Effector memory CD4-positive, alpha-beta T cell (primary cell): ENCODE results near the gene SREK1.
A peak's percentile ranks its signal among the peaks of the same experiment; 100 is the strongest.

Source experiments
- DNase-seq, 3 donors: peaks; one replicate each; pipeline ENCODE4 v3.0.0-alpha.2; 2020
- H3K27ac ChIP-seq: 2 replicates; pipeline ENCODE4 v1.7.0; 2013; ENCODE audit warnings: mild to moderate bottlenecking, low read length, moderate library complexity; ENCODE audit not compliant: insufficient read depth, poor library complexity, severe bottlenecking
- H3K27me3 ChIP-seq: replicated peaks from 2 replicates; pipeline ENCODE4 v1.7.0; 2013; ENCODE audit warnings: mild to moderate bottlenecking, low read length; ENCODE audit not compliant: insufficient read depth, control insufficient read depth, poor library complexity, severe bottlenecking
- H3K36me3 ChIP-seq: 2 replicates; pipeline ENCODE4 v1.7.0; 2013; ENCODE audit warnings: mild to moderate bottlenecking, low read length, moderate library complexity; ENCODE audit not compliant: control insufficient read depth, insufficient read depth
- H3K4me1 ChIP-seq: 2 replicates; pipeline ENCODE4 v1.7.0; 2013; ENCODE audit warnings: low read length, mild to moderate bottlenecking; ENCODE audit not compliant: control insufficient read depth, insufficient read depth, poor library complexity, severe bottlenecking
- H3K4me3 ChIP-seq: 2 replicates; pipeline ENCODE4 v1.7.0; 2013; ENCODE audit warnings: low read length, low read depth, mild to moderate bottlenecking; ENCODE audit not compliant: insufficient read depth, poor library complexity, severe bottlenecking
- H3K9me3 ChIP-seq: 2 replicates; pipeline ENCODE4 v1.7.0; 2013; ENCODE audit warnings: mild to moderate bottlenecking, low read length, moderate library complexity; ENCODE audit not compliant: control insufficient read depth

Gene SREK1

GRCh38 chr5:66138637-66139317 is 5.3 kb upstream of the SREK1 start:
- no peak overlapping the region for H3K4me3 ChIP-seq
- H3K36me3 ChIP-seq, result no peaks in the 10 kb centered on the region
- no peak for DNase-seq
- no peaks in the 10 kb centered on the region for H3K9me3 ChIP-seq
- H3K27me3 ChIP-seq, result no peaks in the 10 kb centered on the region
- no peak overlapping the region for H3K27ac ChIP-seq
- H3K4me1 ChIP-seq, result peaks cover 7% of the 10 kb centered on the region

- DNase-seq, result no peak
Measured at GRCh38 chr5:66139318-66139712, 4.8 kb upstream of the SREK1 start.

GRCh38 chr5:66142417-66142816 is 1.7 kb upstream of the SREK1 start:
- peaks cover 3% of the 10 kb centered on the region for H3K36me3 ChIP-seq
- H3K27ac ChIP-seq, result no peak overlapping the region
- DNase-seq, result no peak

More at GRCh38 chr5:66139318-66139712, 4.8 kb upstream of the SREK1 start:
- no peaks in the 10 kb centered on the region for H3K27me3 ChIP-seq
- no peak overlapping the region for H3K27ac ChIP-seq
- H3K36me3 ChIP-seq, result peaks cover 2% of the 10 kb centered on the region
- H3K9me3 ChIP-seq, result no peaks in the 10 kb centered on the region
- no peak overlapping the region for H3K4me3 ChIP-seq
- peaks cover 8% of the 10 kb centered on the region for H3K4me1 ChIP-seq

GRCh38 chr5:66143473-66144073 is 527 bp upstream of the SREK1 start:
- Histone ChIP-seq H3K27me3 (no peaks in the 10 kb centered on the region), H3K4me1 (peaks cover 19% of the 10 kb centered on the region), H3K27ac (peak overlapping the region; percentile 99), H3K36me3 (peaks cover 3% of the 10 kb centered on the region), H3K9me3 (no peaks in the 10 kb centered on the region), H3K4me3 (peak overlapping the region; percentile 92)
- no peak for DNase-seq

More at GRCh38 chr5:66142417-66142816, 1.7 kb upstream of the SREK1 start:
- no peaks in the 10 kb centered on the region for H3K27me3 ChIP-seq
- no peak overlapping the region for H3K4me3 ChIP-seq
- no peaks in the 10 kb centered on the region for H3K9me3 ChIP-seq
- H3K4me1 ChIP-seq, result peaks cover 19% of the 10 kb centered on the region

- H3K27me3 ChIP-seq, result no peaks in the 10 kb centered on the region
- H3K4me3 ChIP-seq, result peak overlapping the region; percentile 92
- peaks cover 19% of the 10 kb centered on the region for H3K4me1 ChIP-seq
- no peaks in the 10 kb centered on the region for H3K9me3 ChIP-seq
- peak overlapping the region; percentile 99 for H3K27ac ChIP-seq
- H3K36me3 ChIP-seq, result peaks cover 3% of the 10 kb centered on the region
- DNase-seq, result no peak
Measured at GRCh38 chr5:66144834-66145390, 812 bp downstream of the SREK1 start.

GRCh38 chr5:66145737-66146136 is 1.6 kb downstream of the SREK1 start:
- H3K4me1 ChIP-seq, result peaks cover 19% of the 10 kb centered on the region
- H3K36me3 ChIP-seq, result peaks cover 3% of the 10 kb centered on the region
- peak overlapping the region; percentile 92 for H3K4me3 ChIP-seq
- H3K9me3 ChIP-seq, result no peaks in the 10 kb centered on the region
- H3K27ac ChIP-seq, result no peak overlapping the region
- DNase-seq, result no peak
- no peaks in the 10 kb centered on the region for H3K27me3 ChIP-seq

GRCh38 chr5:66149950-66150349 is 5.8 kb downstream of the SREK1 start:
- H3K27me3 ChIP-seq, result no peaks in the 10 kb centered on the region
- no peak for DNase-seq
- H3K9me3 ChIP-seq, result no peaks in the 10 kb centered on the region
- peaks cover 15% of the 10 kb centered on the region for H3K4me1 ChIP-seq
- no peak overlapping the region for H3K27ac ChIP-seq
- no peaks in the 10 kb centered on the region for H3K36me3 ChIP-seq
- no peak overlapping the region for H3K4me3 ChIP-seq

GRCh38 chr5:66151030-66151429 is 6.9 kb downstream of the SREK1 start:
- Histone ChIP-seq H3K9me3 (no peaks in the 10 kb centered on the region), H3K36me3 (no peaks in the 10 kb centered on the region), H3K4me3 (no peak overlapping the region), H3K27ac (no peak overlapping the region), H3K4me1 (peaks cover 8% of the 10 kb centered on the region), H3K27me3 (no peaks in the 10 kb centered on the region)
- no peak for DNase-seq

GRCh38 chr5:66151491-66151890 is 7.4 kb downstream of the SREK1 start:
- no peak overlapping the region for H3K27ac ChIP-seq
- H3K9me3 ChIP-seq, result no peaks in the 10 kb centered on the region
- H3K4me3 ChIP-seq, result no peak overlapping the region
- no peak for DNase-seq
- H3K27me3 ChIP-seq, result no peaks in the 10 kb centered on the region
- no peaks in the 10 kb centered on the region for H3K36me3 ChIP-seq
- peaks cover 4% of the 10 kb centered on the region for H3K4me1 ChIP-seq

GRCh38 chr5:66157046-66157445 is 12.9 kb downstream of the SREK1 start:
- peaks cover 26% of the 10 kb centered on the region for H3K36me3 ChIP-seq
- no peaks in the 10 kb centered on the region for H3K27me3 ChIP-seq
- no peak overlapping the region for H3K27ac ChIP-seq
- no peaks in the 10 kb centered on the region for H3K9me3 ChIP-seq
- no peak for DNase-seq
- no peaks in the 10 kb centered on the region for H3K4me1 ChIP-seq
- H3K4me3 ChIP-seq, result no peak overlapping the region
